Thoracic aorta (tissue), 2 donors: ENCODE data around the gene PRKD2. TPM values are rescaled to one million over a fixed set of nuclear protein-coding genes. Genes with fewer than 3 reads are reported as not detected.

Experiments used
- ATAC-seq: fragments of 150-250 bp; one replicate; pipeline ENCODE4 v1.8.0; 2017; ENCODE audit warnings: low read depth; ENCODE audit not compliant: insufficient number of reproducible peaks, low FRiP score
- DNase-seq: peaks from one replicate; pipeline ENCODE4 v3.0.0-alpha.2; 2020; ENCODE audit warnings: low spot score
- H3K27ac ChIP-seq, 2 donors: fragments of 200-600 bp; sonication (generic); 1 replicate in 1 of 2; 2 replicates in 1 of 2; pipeline ENCODE4 v1.5.1; 2016; ENCODE audit warnings: mild to moderate bottlenecking in 2 of 2, moderate library complexity in 2 of 2
- H3K27me3 ChIP-seq: fragments of 200-600 bp; sonication (generic); replicated peaks from 2 replicates; pipeline ENCODE4 v1.6.0; 2016; ENCODE audit warnings: mild to moderate bottlenecking; ENCODE audit not compliant: insufficient read depth
- H3K36me3 ChIP-seq: fragments of 200-600 bp; sonication (generic); one replicate; pipeline ENCODE4 v1.5.1; 2016
- H3K4me1 ChIP-seq, 2 donors: fragments of 200-600 bp; sonication (generic); 1 replicate in 1 of 2; 2 replicates in 1 of 2; pipeline versions ENCODE4 v1.5.1 to v1.6.0; 2016; ENCODE audit warnings: low read depth in 2 of 2, mild to moderate bottlenecking in 1 of 2; ENCODE audit not compliant: control insufficient read depth in 1 of 2
- H3K4me3 ChIP-seq: fragments of 200-600 bp; sonication (generic); 2 replicates; pipeline ENCODE4 v1.5.1; 2016; ENCODE audit warnings: mild to moderate bottlenecking
- H3K9me3 ChIP-seq: fragments of 200-600 bp; sonication (generic); 2 replicates; pipeline ENCODE4 v1.5.1; 2016
- total RNA-seq, 2 donors: library from RNA; depleted of rRNA; stranded (reverse); fragments of >200 nt; gene quantifications; one replicate each; pipeline versions ENCODE4 v1.1.0 to v1.2.3, GENCODE V29; 2016
- TF ChIP-seq, protein P1 (sequence below): fragments of 200-600 bp; sonication (generic); IDR thresholded peaks from one replicate; pipeline ENCODE4 v1.5.1; 2019; ENCODE audit warnings: antibody characterized with exemption

The PRKD2 gene
- total RNA-seq, 2 donors from 2014 or later, result 21.4 to 53.6 TPM

- no peaks in the 10 kb centered on the region for H3K4me1 ChIP-seq
- H3K27ac ChIP-seq, result no peak overlapping the region
- H3K9me3 ChIP-seq, result no peaks in the 10 kb centered on the region
- DNase-seq (no peak), ATAC-seq (no peak)
- peaks cover 82% of the 10 kb centered on the region for H3K36me3 ChIP-seq
- no peaks in the 10 kb centered on the region for H3K27me3 ChIP-seq
- TF ChIP-seq, protein P1, sequence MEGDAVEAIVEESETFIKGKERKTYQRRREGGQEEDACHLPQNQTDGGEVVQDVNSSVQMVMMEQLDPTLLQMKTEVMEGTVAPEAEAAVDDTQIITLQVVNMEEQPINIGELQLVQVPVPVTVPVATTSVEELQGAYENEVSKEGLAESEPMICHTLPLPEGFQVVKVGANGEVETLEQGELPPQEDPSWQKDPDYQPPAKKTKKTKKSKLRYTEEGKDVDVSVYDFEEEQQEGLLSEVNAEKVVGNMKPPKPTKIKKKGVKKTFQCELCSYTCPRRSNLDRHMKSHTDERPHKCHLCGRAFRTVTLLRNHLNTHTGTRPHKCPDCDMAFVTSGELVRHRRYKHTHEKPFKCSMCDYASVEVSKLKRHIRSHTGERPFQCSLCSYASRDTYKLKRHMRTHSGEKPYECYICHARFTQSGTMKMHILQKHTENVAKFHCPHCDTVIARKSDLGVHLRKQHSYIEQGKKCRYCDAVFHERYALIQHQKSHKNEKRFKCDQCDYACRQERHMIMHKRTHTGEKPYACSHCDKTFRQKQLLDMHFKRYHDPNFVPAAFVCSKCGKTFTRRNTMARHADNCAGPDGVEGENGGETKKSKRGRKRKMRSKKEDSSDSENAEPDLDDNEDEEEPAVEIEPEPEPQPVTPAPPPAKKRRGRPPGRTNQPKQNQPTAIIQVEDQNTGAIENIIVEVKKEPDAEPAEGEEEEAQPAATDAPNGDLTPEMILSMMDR, result no peak
- no peak overlapping the region for H3K4me3 ChIP-seq
Observed at GRCh38 chr19:46726971-46727501, 10.1 kb upstream of the PRKD2 start.

- peaks cover 87% of the 10 kb centered on the region for H3K36me3 ChIP-seq
Observed at GRCh38 chr19:46726551-46726950, 9.6 kb upstream of the PRKD2 start.

GRCh38 chr19:46725859-46726393, 9.0 kb upstream of the PRKD2 start:
- H3K4me1 ChIP-seq, result no peaks in the 10 kb centered on the region
- ATAC-seq (no peak), DNase-seq (no peak)
- TF ChIP-seq, protein P1, result no peak
- H3K9me3 ChIP-seq, result no peaks in the 10 kb centered on the region
- H3K36me3 ChIP-seq, result peaks cover 90% of the 10 kb centered on the region
- no peak overlapping the region for H3K27ac ChIP-seq
- H3K4me3 ChIP-seq, result no peak overlapping the region
- H3K27me3 ChIP-seq, result no peaks in the 10 kb centered on the region

More at GRCh38 chr19:46726551-46726950, 9.6 kb upstream of the PRKD2 start:
- no peaks in the 10 kb centered on the region for H3K4me1 ChIP-seq
- DNase-seq (no peak), ATAC-seq (no peak)
- no peaks in the 10 kb centered on the region for H3K27me3 ChIP-seq
- H3K27ac ChIP-seq, result no peak overlapping the region
- H3K9me3 ChIP-seq, result no peaks in the 10 kb centered on the region
- no peak overlapping the region for H3K4me3 ChIP-seq
- TF ChIP-seq, protein P1, result no peak

GRCh38 chr19:46725036-46725820, 8.3 kb upstream of the PRKD2 start:
- H3K27me3 ChIP-seq, result no peaks in the 10 kb centered on the region
- no peaks in the 10 kb centered on the region for H3K9me3 ChIP-seq
- ATAC-seq, result no peak
- H3K4me3 ChIP-seq, result no peak overlapping the region
- DNase-seq, result no peak
- no peaks in the 10 kb centered on the region for H3K4me1 ChIP-seq
- H3K36me3 ChIP-seq, result peaks cover 84% of the 10 kb centered on the region
- TF ChIP-seq, protein P1, result no peak
- no peak overlapping the region for H3K27ac ChIP-seq

- DNase-seq (no peak), ATAC-seq (no peak)
- TF ChIP-seq, protein P1, result no peak
- Histone ChIP-seq H3K36me3 (peaks cover 76% of the 10 kb centered on the region), H3K4me3 (no peak overlapping the region), H3K27me3 (no peaks in the 10 kb centered on the region), H3K4me1 (no peaks in the 10 kb centered on the region), H3K9me3 (no peaks in the 10 kb centered on the region), H3K27ac (no peak overlapping the region)
Observed at GRCh38 chr19:46724468-46724867, 7.6 kb upstream of the PRKD2 start.
